ENCODE measurements around the gene FAM228A.
"Not testable (repeated sequence)": the region's sequence is repeated elsewhere in the genome, so short reads cannot be mapped to it uniquely, and the experiment has no call there.

The FAM228A gene

DNA sequence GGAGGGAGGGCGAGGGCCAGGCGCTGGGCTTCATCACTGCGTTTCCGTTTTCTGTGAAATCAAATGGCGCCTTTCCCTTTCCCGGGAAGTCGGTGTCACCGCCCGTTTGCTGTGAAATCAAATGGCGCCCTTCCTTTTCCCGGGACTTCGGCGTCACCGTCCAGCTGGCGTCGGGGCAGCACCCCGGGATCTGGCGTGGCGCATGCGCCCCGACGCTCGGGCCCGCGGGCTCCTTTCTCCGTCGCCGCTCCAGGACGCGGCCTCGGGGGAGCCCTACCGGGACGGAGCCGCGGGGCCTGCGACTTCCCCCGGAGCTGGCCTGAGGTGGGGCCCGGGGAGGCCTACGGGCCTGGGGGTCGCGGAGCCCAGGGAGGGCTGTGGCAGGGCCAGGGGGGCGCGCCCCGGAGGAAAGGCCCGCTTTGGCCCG lies at the start of gene FAM228A:
Gene FAM228A (plus strand): TSS at position 203 of the 427 bp plus-strand sequence. CDS start 428 bp downstream, outside the sequence.
- no peak for DNase-seq (ENCODE audit: low spot score)

GRCh38 chr2:24125956-24126355 lies 48.9 kb upstream of the FAM228A start:
- no peak for DNase-seq (ENCODE audit: low spot score)

DNA sequence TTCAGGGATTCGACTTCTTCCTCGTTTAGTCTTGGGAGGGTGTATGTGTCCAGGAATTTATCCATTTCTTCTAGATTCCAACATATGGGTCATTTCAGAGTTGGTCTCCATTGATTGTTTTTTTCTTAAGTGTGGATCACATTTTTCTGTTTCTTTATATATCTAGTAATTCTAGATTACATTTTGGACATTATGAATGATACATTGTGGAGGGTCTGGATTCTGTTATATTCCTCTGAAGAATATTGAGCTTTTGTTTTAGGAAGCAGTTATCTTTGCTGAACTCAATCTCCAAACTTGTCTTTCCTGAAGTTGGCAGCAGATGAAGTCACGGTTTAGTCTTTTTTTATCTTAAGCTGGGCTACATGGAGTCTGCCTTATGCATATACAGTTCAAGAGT lies 42.3 kb upstream of the FAM228A start:
- DNase-seq (ENCODE audit: low spot score), result no peak

DNA sequence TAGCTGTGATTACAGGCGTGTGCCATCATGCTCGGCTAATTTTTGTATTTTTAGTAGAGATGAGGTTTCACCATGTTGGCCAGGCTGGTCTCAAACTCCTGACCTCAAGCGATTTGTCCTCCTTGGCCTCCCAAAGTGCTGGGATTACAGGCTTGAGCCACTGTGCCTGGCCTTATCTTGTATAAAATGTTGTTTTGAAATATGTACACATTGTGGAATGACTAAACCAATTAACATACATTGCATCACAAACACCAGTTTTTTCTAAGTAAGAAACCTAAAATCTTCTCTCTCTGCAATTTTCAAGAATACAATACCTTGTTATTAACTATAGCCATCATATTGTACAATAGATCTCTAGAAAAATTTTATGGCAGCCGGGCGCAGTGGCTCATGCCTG lies 34.5 kb upstream of the FAM228A start:
- not testable (repeated sequence) for DNase-seq (ENCODE audit: low spot score)

DNA sequence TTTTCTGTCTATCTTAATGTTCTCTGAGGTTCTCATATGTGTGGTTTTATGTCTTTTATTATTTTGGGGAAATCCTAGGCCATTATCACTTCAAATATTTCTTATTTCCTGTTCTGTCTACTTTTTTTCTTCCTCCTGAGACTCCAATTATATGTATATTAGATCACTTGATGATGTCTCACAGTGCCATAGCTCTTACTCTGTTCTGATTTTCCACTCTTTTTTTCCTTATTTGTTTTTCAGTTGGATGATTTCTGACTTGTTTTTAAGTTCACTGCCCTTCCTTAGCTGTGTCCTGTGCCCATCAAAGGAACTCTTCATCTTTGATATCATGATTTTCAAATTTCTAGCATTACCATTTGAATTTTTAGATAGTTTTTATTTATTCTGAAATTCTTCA lies 27.5 kb upstream of the FAM228A start:
- no peak for DNase-seq (ENCODE audit: low spot score)

GRCh38 chr2:24152413-24153197 lies 22.2 kb upstream of the FAM228A start:
- no peak for DNase-seq (ENCODE audit: low spot score)

GRCh38 chr2:24153478-24153877 lies 21.4 kb upstream of the FAM228A start:
- no peak for DNase-seq (ENCODE audit: low spot score)

GRCh38 chr2:24158131-24158530 lies 16.7 kb upstream of the FAM228A start:
- no peak for DNase-seq (ENCODE audit: low spot score)

DNA sequence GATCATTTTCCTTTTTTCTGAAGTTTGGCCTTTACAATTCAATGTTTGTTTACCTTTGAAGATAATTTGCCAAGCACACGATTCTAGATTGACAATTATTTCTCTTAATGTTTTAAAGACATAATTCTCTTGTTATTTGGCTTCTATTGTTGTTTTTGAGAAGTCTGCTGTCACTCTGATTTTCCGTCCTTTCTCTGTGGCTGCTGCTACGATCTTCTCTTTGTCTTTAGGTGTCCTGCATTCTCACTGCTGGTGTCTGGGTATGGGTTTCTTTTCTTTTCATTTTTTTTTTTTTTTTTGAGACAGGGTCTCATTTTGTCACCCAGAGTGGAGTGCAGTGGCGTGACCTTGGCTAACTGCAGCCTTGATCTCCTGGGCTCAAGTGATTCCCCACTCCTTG lies 15.1 kb upstream of the FAM228A start:
- DNase-seq (ENCODE audit: low spot score), result no peak

DNA sequence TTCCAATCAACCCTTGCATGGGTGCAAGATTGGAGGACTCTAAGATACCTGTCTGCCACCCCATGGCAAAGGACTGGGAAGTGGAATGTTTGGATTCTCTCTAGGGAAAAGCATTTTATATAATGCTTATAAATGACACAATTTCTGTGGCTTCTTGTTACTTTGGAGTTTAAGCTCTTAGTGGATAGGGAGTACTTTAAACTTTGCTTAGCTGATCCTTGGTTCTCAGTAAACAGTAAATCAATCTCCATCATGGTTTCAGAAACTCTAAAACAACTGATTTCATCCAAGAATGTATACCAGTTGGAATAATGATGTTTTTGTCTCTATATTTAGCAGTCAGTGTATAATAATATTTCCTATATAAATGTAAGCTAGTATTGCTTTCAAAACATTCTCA lies 14.1 kb upstream of the FAM228A start:
- DNase-seq (ENCODE audit: low spot score), result no peak

- no peak for DNase-seq (ENCODE audit: low spot score)
These were observed 12.4 kb upstream of the FAM228A start for GRCh38 chr2:24162494-24162893.

GRCh38 chr2:24163186-24163585 lies 11.7 kb upstream of the FAM228A start:
- no peak for DNase-seq (ENCODE audit: low spot score)

- DNase-seq (ENCODE audit: low spot score), result no peak
These were observed 11.3 kb upstream of the FAM228A start for GRCh38 chr2:24163601-24164000.

GRCh38 chr2:24164416-24164973 lies 10.4 kb upstream of the FAM228A start:
- no peak for DNase-seq (ENCODE audit: low spot score)

GRCh38 chr2:24169023-24169422 lies 5.8 kb upstream of the FAM228A start:
- DNase-seq (ENCODE audit: low spot score), result no peak

- no peak for DNase-seq (ENCODE audit: low spot score)
These were observed 856 bp downstream of the FAM228A start for GRCh38 chr2:24175631-24176187.

DNA sequence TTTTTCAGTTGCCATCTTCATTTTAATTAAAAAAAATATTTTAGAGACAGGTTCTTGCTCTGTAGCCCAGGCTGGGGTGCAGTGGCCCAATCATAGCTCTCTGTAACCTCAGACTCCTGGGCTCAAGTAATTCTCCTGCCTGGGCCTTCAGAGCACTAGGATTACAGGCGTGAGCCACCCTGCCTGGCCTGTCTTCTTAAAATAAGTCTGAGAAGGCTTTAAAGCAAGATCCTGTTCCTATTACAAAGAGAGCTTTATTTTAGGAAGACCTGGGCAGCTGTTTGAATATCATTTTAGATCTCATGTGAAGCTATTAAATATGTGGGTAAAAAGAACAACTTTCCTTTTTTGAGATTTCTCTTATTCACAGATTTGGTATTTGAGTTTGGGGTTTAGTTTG lies 1.5 kb downstream of the FAM228A start:
- DNase-seq (ENCODE audit: low spot score), result no peak

GRCh38 chr2:24179683-24180082 lies 4.8 kb downstream of the FAM228A start:
- DNase-seq (ENCODE audit: low spot score), result no peak

- no peak for DNase-seq (ENCODE audit: low spot score)
These were observed 7.0 kb downstream of the FAM228A start for GRCh38 chr2:24181849-24182248.

GRCh38 chr2:24182507-24182906 lies 7.7 kb downstream of the FAM228A start:
- no peak for DNase-seq (ENCODE audit: low spot score)

DNA sequence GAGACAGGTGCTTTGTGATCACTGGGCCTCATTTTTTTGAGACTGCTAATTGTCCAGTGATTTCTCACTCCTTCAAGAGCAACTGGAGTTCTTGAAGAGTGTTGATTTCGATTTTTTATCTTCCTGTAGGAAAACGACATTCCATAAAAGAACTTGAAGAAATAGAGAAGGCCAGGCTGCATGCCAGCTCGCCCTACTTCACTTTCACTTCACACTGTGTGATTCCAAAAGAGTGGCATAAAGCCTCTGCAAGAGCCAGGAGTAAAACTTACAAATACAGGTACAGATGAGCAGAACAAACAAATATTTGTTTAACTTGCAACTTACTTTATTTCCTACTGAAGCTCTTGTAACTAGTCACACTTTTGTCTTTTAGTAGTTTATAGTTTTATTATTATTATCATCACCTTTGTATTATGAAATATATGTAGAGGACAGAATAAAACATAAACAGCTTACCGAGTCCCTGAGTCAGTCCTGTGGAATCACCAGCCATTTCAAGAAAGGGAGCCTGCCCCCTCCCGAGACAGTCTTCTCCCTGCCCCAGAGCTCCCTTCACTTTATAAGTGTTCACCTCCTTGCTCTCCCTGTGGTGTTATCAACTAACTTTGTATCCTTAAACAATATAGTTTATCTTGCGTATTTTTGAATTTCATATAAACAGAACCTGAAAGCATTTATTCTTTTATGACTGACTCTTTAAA lies 8.7 kb downstream of the FAM228A start:
- no peak for DNase-seq (ENCODE audit: low spot score)

DNA sequence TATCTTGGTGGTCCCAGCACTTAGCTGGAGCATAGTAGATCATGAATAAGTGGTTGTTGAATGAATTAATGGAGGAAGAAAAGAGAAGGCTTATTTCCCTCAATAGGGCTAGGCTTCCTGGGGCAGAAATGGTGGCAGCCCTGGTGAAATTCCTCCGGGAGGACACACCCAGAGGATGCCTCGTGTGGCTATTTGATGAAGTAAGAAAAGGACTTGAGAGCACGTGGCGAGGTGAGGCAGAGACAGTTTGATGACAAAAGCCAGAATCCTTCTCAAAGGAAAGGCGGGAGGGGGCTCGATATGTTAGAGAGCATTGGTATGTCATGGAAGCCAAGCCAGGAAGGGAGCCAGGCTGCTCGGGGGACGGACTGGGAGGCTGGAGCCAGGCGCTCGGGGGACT lies 14.7 kb downstream of the FAM228A start:
- no peak for DNase-seq (ENCODE audit: low spot score)

GRCh38 chr2:24190503-24190902 lies 15.7 kb downstream of the FAM228A start:
- DNase-seq (ENCODE audit: low spot score), result no peak
